Osteocyte (in vitro differentiated cells): ENCODE measurements around the gene RGS7. TPM values are rescaled to one million over a fixed set of nuclear protein-coding genes. Genes with fewer than 3 reads are reported as not detected.

Experiments
- DNase-seq: peaks from one replicate; pipeline ENCODE4 v3.0.0; 2021; ENCODE audit warnings: mixed read lengths; ENCODE audit not compliant: unreplicated experiment; ENCODE audit errors: extremely low spot score
- H3K27ac Mint-ChIP-seq: one replicate; pipeline ENCODE4 v1.8.0; 2021; ENCODE audit warnings: mild to moderate bottlenecking, mixed read lengths; ENCODE audit not compliant: unreplicated experiment
- H3K27me3 Mint-ChIP-seq: one replicate; pipeline ENCODE4 v1.8.0; 2021; ENCODE audit warnings: mixed read lengths; ENCODE audit not compliant: unreplicated experiment
- H3K36me3 Mint-ChIP-seq: one replicate; pipeline ENCODE4 v1.8.0; 2021; ENCODE audit warnings: mixed read lengths; ENCODE audit not compliant: unreplicated experiment
- H3K4me1 Mint-ChIP-seq: one replicate; pipeline ENCODE4 v1.8.0; 2021; ENCODE audit warnings: mixed read lengths; ENCODE audit not compliant: unreplicated experiment
- H3K4me3 Mint-ChIP-seq: one replicate; pipeline ENCODE4 v1.8.0; 2021; ENCODE audit warnings: mild to moderate bottlenecking, moderate library complexity, mixed read lengths; ENCODE audit not compliant: unreplicated experiment
- H3K9me3 Mint-ChIP-seq: one replicate; pipeline ENCODE4 v1.8.0; 2021; ENCODE audit warnings: mixed read lengths; ENCODE audit not compliant: unreplicated experiment
- CTCF ChIP-seq: fragments of 200-600 bp; sonication (generic); IDR thresholded peaks from 2 replicates; pipeline ENCODE4 v1.5.0; 2021; ENCODE audit warnings: antibody characterized with exemption, mild to moderate bottlenecking, moderate library complexity
- total RNA-seq: library from RNA; stranded (reverse); gene quantifications from 2 replicates; pipeline ENCODE4 v1.2.1, GENCODE V29; 2021

Gene RGS7
- total RNA-seq, 1 donor from 2014 or later, result 10.9 TPM

GRCh38 chr1:241186716-241187115, 170.3 kb downstream of the RGS7 start:
- no peak for TF ChIP-seq CTCF
- Mint-ChIP-seq H3K4me1 (peaks cover 14% of the 10 kb centered on the region), H3K36me3 (no peaks in the 10 kb centered on the region), H3K9me3 (no peaks in the 10 kb centered on the region), H3K27me3 (no peaks in the 10 kb centered on the region), H3K27ac (no peak overlapping the region), H3K4me3 (no peak overlapping the region)
- DNase-seq, result no peak

- no peaks in the 10 kb centered on the region for H3K36me3 Mint-ChIP-seq
- no peak overlapping the region for H3K27ac Mint-ChIP-seq
- no peak overlapping the region for H3K4me3 Mint-ChIP-seq
- DNase-seq, result no peak
- peaks cover 14% of the 10 kb centered on the region for H3K4me1 Mint-ChIP-seq
- no peaks in the 10 kb centered on the region for H3K27me3 Mint-ChIP-seq
- TF ChIP-seq CTCF, result no peak
- H3K9me3 Mint-ChIP-seq, result no peaks in the 10 kb centered on the region
Measured at GRCh38 chr1:241181971-241182370, 175.0 kb downstream of the RGS7 start.

GRCh38 chr1:241181471-241181870, 175.5 kb downstream of the RGS7 start:
- no peak overlapping the region for H3K4me3 Mint-ChIP-seq
- H3K27ac Mint-ChIP-seq, result no peak overlapping the region
- no peaks in the 10 kb centered on the region for H3K36me3 Mint-ChIP-seq
- no peaks in the 10 kb centered on the region for H3K9me3 Mint-ChIP-seq
- no peak for TF ChIP-seq CTCF
- H3K27me3 Mint-ChIP-seq, result no peaks in the 10 kb centered on the region
- peaks cover 12% of the 10 kb centered on the region for H3K4me1 Mint-ChIP-seq
- no peak for DNase-seq

GRCh38 chr1:241180569-241180968, 176.4 kb downstream of the RGS7 start:
- no peak for TF ChIP-seq CTCF
- Mint-ChIP-seq H3K27ac (no peak overlapping the region), H3K36me3 (no peaks in the 10 kb centered on the region), H3K9me3 (no peaks in the 10 kb centered on the region), H3K4me3 (no peak overlapping the region), H3K27me3 (no peaks in the 10 kb centered on the region), H3K4me1 (peaks cover 6% of the 10 kb centered on the region)
- no peak for DNase-seq

GRCh38 chr1:241177660-241178059, 179.3 kb downstream of the RGS7 start:
- H3K36me3 Mint-ChIP-seq, result no peaks in the 10 kb centered on the region
- DNase-seq, result no peak

More at GRCh38 chr1:241177660-241178059, 179.3 kb downstream of the RGS7 start:
- Mint-ChIP-seq H3K4me3 (no peak overlapping the region), H3K4me1 (peaks cover 7% of the 10 kb centered on the region), H3K27ac (no peak overlapping the region), H3K9me3 (no peaks in the 10 kb centered on the region), H3K27me3 (no peaks in the 10 kb centered on the region)
- TF ChIP-seq CTCF, result no peak
